Stomach (tissue), 9 donors: Measurements from ENCODE around the gene UGT2B7. TPM values are rescaled to one million over a fixed set of nuclear protein-coding genes. Genes with fewer than 3 reads are reported as not detected.
A peak's percentile ranks its signal among the peaks of the same experiment; 100 is the strongest.

Experiments
- DNase-seq, 2 donors: peaks; one replicate each; pipeline versions ENCODE4 v3.0.0 to v3.0.0-alpha.2; 2013 to 2019
- H3K27ac ChIP-seq, 5 donors: fragments of 200-600 bp in 4 of 5; sonication (generic) in 4 of 5; one replicate each; pipeline ENCODE4 v1.5.1; 2013 to 2019; ENCODE audit warnings: mild to moderate bottlenecking in 1 of 5, moderate library complexity in 1 of 5
- H3K27me3 ChIP-seq, 3 donors: fragments of 200-600 bp; sonication (generic); one replicate each; pipeline ENCODE4 v1.5.1; 2017 to 2019; ENCODE audit warnings: mixed run types in 1 of 3
- H3K36me3 ChIP-seq, 4 donors: fragments of 200-600 bp; sonication (generic); 1 replicate in 3 of 4; 2 replicates in 1 of 4; pipeline ENCODE4 v1.5.1; 2016 to 2019
- H3K4me1 ChIP-seq, 4 donors: fragments of 200-600 bp; sonication (generic); one replicate each; pipeline ENCODE4 v1.5.1; 2016 to 2019
- H3K4me3 ChIP-seq, 4 donors: fragments of 200-600 bp; sonication (generic) in 3 of 4; one replicate each; pipeline ENCODE4 v1.5.1; 2016 to 2019; ENCODE audit warnings: mild to moderate bottlenecking in 1 of 4
- H3K9me3 ChIP-seq, 4 donors: fragments of 200-600 bp; sonication (generic); one replicate each; pipeline ENCODE4 v1.5.1; 2016 to 2019
- CTCF ChIP-seq, 7 experiments: fragments of 450-650 bp in 4 of 7; fragments of 200-600 bp in 3 of 7; sonication (generic) in 3 of 7; IDR thresholded peaks; one replicate each; pipeline ENCODE4 v1.5.1; 2016 to 2019; ENCODE audit warnings: antibody characterized with exemption in 7 of 7, control low read depth in 2 of 7, mild to moderate bottlenecking in 1 of 7
- EP300 ChIP-seq: sonication (generic); formaldehyde crosslinking; IDR thresholded peaks from one replicate; pipeline ENCODE4 v1.6.1; 2017; ENCODE audit warnings: antibody characterized with exemption
- POLR2A ChIP-seq, 4 donors: fragments of 450-650 bp; IDR thresholded peaks; one replicate each; pipeline ENCODE4 v1.6.1; 2016; ENCODE audit warnings: antibody characterized with exemption in 4 of 4, control low read depth in 2 of 4, mild to moderate bottlenecking in 1 of 4, moderate library complexity in 1 of 4
- POLR2AphosphoS5 ChIP-seq, 3 donors: sonication (generic); formaldehyde crosslinking; IDR thresholded peaks; one replicate each; pipeline ENCODE4 v1.6.1; 2016; ENCODE audit warnings: antibody characterized with exemption in 3 of 3
- WGBS, 5 donors: extraction: QIAGEN DNeasy Blood & Tissue Kit in 3 of 5; methylation state at CpG; one replicate each; pipeline versions ENCODE4 v1.1.5 to v1.1.7; 2013 to 2018; 5-methylcytosine and 5-hydroxymethylcytosine counted together
- intact Hi-C: fragments of 100-400 bp; cut with DNase I; formaldehyde crosslinking; loops from one replicate; pipeline ENCODE4 v1.15.1; 2023; ENCODE audit warnings: low total_unique reads
- polyA plus RNA-seq, 3 donors: library from polyadenylated mRNA; stranded (reverse); fragments of 200-250 nt; gene quantifications; one replicate each; pipeline ENCODE4 v1.2.3, GENCODE V29; 2013
- total RNA-seq, 5 donors: library from RNA; depleted of rRNA; stranded (reverse); fragments of >200 nt; gene quantifications; one replicate each; pipeline versions ENCODE4 v1.1.0 to v1.2.3, GENCODE V29; 2014 to 2016
- donor health status: healthy with polysubstance abuse.
- donor health status: Bipolar disorder and iron deficiency.
- donor health status: healthy.

UGT2B7 gene
- total and polyA plus RNA-seq, 8 donors: 0.08 to 1.8 (median 0.34) TPM; not detected in 4

GRCh38 chr4:69116645-69117321 lies 20.5 kb downstream of the UGT2B7 start:
- Histone ChIP-seq H3K27ac (peak overlapping the region in 1 of 5 donors; percentile 54), H3K36me3 (no peaks in the 10 kb centered on the region), H3K9me3 (no peaks in the 10 kb centered on the region), H3K4me3 (peak overlapping the region in 3 of 4 donors; percentile 11 to 25 (median 19)), H3K4me1 (no peaks in the 10 kb centered on the region), H3K27me3 (no peaks in the 10 kb centered on the region)
- TF ChIP-seq POLR2A (IDR thresholded peaks at IDR 0.05) (no peak), EP300 (no peak), CTCF (IDR thresholded peaks at IDR 0.05) (no peak), POLR2AphosphoS5 (IDR thresholded peaks at IDR 0.05) (no peak)
- intact Hi-C loops: no loop called here
- WGBS, 5 donors: 42 to 57% (median 47%) methylated on average over 10 of the region's 10 CpGs
- peak in 1 of 2 donors; percentile 23 for DNase-seq

GRCh38 chr4:69120870-69121269 lies 24.6 kb downstream of the UGT2B7 start:
- H3K27ac ChIP-seq: no peak overlapping the region
- intact Hi-C loops: no loop called here
- 53 to 66% (median 63%) methylated on average over 2 of the region's 2 CpGs for WGBS, 5 donors

GRCh38 chr4:69122476-69122875 lies 26.2 kb downstream of the UGT2B7 start:
- Histone ChIP-seq H3K27me3 (no peaks in the 10 kb centered on the region), H3K36me3 (no peaks in the 10 kb centered on the region), H3K4me3 (no peak overlapping the region), H3K27ac (no peak overlapping the region), H3K9me3 (no peaks in the 10 kb centered on the region), H3K4me1 (no peaks in the 10 kb centered on the region)
- DNase-seq: no peak
- 58 to 75% (median 60%) methylated on average over 3 of the region's 3 CpGs for WGBS, 5 donors
- TF ChIP-seq EP300 (no peak), CTCF (IDR thresholded peaks at IDR 0.05) (no peak), POLR2AphosphoS5 (IDR thresholded peaks at IDR 0.05) (no peak), POLR2A (IDR thresholded peaks at IDR 0.05) (no peak)
- intact Hi-C loops: no loop called here

More at GRCh38 chr4:69120870-69121269, 24.6 kb downstream of the UGT2B7 start:
- H3K9me3 ChIP-seq: no peaks in the 10 kb centered on the region
- no peak for DNase-seq
- no peaks in the 10 kb centered on the region for H3K27me3 ChIP-seq
- no peaks in the 10 kb centered on the region for H3K36me3 ChIP-seq
- H3K4me3 ChIP-seq: no peak overlapping the region
- no peaks in the 10 kb centered on the region for H3K4me1 ChIP-seq
- TF ChIP-seq EP300 (no peak), CTCF (IDR thresholded peaks at IDR 0.05) (no peak), POLR2AphosphoS5 (IDR thresholded peaks at IDR 0.05) (no peak), POLR2A (IDR thresholded peaks at IDR 0.05) (no peak)

GRCh38 chr4:69124941-69125340 lies 28.7 kb downstream of the UGT2B7 start:
- 82 to 100% (median 93%) methylated on average over 1 of the region's 1 CpG for WGBS, 5 donors
- intact Hi-C loops: loop anchor here (5.0 kb wide), 1 partner anchor 243 kb away; no protein-coding TSS in a partner anchor
- Histone ChIP-seq H3K9me3 (no peaks in the 10 kb centered on the region), H3K27me3 (no peaks in the 10 kb centered on the region), H3K36me3 (no peaks in the 10 kb centered on the region), H3K27ac (no peak overlapping the region), H3K4me3 (no peak overlapping the region), H3K4me1 (no peaks in the 10 kb centered on the region)
- DNase-seq: no peak
- no peak for TF ChIP-seq POLR2AphosphoS5 (IDR thresholded peaks at IDR 0.05)
- TF ChIP-seq EP300: no peak
- TF ChIP-seq POLR2A (IDR thresholded peaks at IDR 0.05): no peak
- TF ChIP-seq CTCF (IDR thresholded peaks at IDR 0.05): no peak
